ENCODE results near the gene LRRC8D.

GRCh38 chr1:89854140-89854539 is 33.3 kb downstream of the LRRC8D start:
- TF ChIP-seq CTCF (IDR thresholded peaks at IDR 0.05; ENCODE audit: insufficient read depth, low read length, poor library complexity, severe bottlenecking) = no peak
- no peak for TF ChIP-seq EZH2phosphoT487 (conservative IDR thresholded peaks at IDR 0.05; ENCODE audit: low read length)

Measured in SU-DHL-6 (cell line).